Measurements from ENCODE around the gene TAOK2. TPM values are rescaled to one million over a fixed set of nuclear protein-coding genes. Genes with fewer than 3 reads are reported as not detected.
A peak's percentile ranks its signal among the peaks of the same experiment; 100 is the strongest.

The TAOK2 gene
- total RNA-seq, 3 donors from 2014 or later = 46.6 to 53.4 (median 50.5) TPM

- peaks cover 24% of the 10 kb centered on the region for H3K4me1 ChIP-seq (ENCODE audit: low read depth)
- no peaks in the 10 kb centered on the region for H3K9me3 ChIP-seq
- DNase-seq (no peak), ATAC-seq (no peak)
- no peaks in the 10 kb centered on the region for H3K36me3 ChIP-seq (ENCODE audit: low read depth)
- H3K4me3 ChIP-seq = no peak overlapping the region
- TF ChIP-seq, protein P1, sequence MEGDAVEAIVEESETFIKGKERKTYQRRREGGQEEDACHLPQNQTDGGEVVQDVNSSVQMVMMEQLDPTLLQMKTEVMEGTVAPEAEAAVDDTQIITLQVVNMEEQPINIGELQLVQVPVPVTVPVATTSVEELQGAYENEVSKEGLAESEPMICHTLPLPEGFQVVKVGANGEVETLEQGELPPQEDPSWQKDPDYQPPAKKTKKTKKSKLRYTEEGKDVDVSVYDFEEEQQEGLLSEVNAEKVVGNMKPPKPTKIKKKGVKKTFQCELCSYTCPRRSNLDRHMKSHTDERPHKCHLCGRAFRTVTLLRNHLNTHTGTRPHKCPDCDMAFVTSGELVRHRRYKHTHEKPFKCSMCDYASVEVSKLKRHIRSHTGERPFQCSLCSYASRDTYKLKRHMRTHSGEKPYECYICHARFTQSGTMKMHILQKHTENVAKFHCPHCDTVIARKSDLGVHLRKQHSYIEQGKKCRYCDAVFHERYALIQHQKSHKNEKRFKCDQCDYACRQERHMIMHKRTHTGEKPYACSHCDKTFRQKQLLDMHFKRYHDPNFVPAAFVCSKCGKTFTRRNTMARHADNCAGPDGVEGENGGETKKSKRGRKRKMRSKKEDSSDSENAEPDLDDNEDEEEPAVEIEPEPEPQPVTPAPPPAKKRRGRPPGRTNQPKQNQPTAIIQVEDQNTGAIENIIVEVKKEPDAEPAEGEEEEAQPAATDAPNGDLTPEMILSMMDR (IDR thresholded peaks at IDR 0.05) = no peak
- intact Hi-C loops (cut with DNase I, micrococcal nuclease) = no loop called here
These were observed 3.6 kb downstream of the TAOK2 start for GRCh38 chr16:29977063-29977825.

DNA sequence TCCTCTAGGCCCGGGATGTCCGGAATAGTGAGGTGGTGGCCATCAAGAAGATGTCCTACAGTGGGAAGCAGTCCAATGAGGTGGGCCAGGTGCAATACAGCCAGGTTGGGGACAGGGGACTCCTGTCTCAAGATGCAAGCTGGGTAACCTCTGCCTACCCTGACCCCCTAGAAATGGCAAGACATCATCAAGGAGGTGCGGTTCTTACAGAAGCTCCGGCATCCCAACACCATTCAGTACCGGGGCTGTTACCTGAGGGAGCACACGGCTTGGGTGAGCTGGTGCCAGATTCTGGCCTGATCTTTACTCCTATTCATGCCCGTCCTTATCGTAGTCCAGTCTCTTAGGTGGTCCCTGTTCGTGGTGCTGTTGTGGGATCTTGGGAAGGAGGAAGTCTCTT, 4.4 kb downstream of the TAOK2 start:
- ATAC-seq = no peak
- Histone ChIP-seq H3K9me3 (no peaks in the 10 kb centered on the region), H3K4me1 (ENCODE audit: low read depth) (peaks cover 24% of the 10 kb centered on the region), H3K4me3 (no peak overlapping the region), H3K36me3 (ENCODE audit: low read depth) (peaks cover 3% of the 10 kb centered on the region)
- TF ChIP-seq, protein P1 (IDR thresholded peaks at IDR 0.05) = no peak
- DNase-seq = no peak
- intact Hi-C loops (cut with DNase I, micrococcal nuclease) = no loop called here

GRCh38 chr16:29978564-29979270, 5.0 kb downstream of the TAOK2 start:
- Histone ChIP-seq H3K36me3 (ENCODE audit: low read depth) (peaks cover 9% of the 10 kb centered on the region), H3K9me3 (no peaks in the 10 kb centered on the region), H3K4me1 (ENCODE audit: low read depth) (peaks cover 24% of the 10 kb centered on the region), H3K4me3 (no peak overlapping the region)
- ATAC-seq (no peak), DNase-seq (no peak)
- TF ChIP-seq, protein P1 (IDR thresholded peaks at IDR 0.05) = no peak
- intact Hi-C loops (cut with DNase I, micrococcal nuclease) = no loop called here

DNA sequence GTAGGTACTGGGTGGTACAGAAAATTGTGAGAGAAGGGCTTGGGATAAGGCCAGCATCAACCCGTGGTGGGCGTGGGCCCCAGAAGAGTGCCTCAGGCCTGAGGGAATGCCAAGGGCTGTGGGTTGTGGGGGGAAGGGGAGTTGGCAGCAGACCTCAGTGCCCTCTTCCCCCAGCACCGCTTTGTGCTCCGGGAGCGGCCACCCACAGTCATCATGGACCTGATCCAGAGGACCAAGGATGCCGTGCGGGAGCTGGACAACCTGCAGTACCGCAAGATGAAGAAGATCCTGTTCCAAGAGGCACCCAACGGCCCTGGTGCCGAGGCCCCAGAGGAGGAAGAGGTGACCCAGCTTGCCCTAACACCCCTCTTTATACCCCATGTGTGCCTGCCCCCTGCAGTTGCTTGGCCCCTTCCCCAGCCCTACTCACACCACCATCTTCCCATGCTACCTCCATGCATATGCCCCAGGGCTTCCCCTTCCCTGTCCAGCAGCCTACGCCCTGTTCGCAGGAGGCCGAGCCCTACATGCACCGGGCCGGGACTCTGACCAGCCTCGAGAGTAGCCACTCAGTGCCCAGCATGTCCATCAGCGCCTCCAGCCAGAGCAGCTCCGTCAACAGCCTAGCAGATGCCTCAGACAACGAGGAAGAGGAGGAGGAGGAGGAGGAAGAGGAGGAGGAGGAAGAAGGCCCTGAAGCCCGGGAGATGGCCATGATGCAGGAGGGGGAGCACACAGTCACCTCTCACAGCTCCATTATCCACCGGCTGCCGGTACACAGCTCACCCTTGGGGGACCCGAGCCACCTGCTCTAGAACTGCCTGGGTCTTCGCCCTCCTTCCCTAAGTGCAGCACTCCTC, 9.1 kb downstream of the TAOK2 start:
- H3K36me3 ChIP-seq (ENCODE audit: low read depth) = peaks cover 27% of the 10 kb centered on the region
- no peak for ATAC-seq
- TF ChIP-seq, protein P1 (IDR thresholded peaks at IDR 0.05) = no peak
- H3K4me1 ChIP-seq (ENCODE audit: low read depth) = no peaks in the 10 kb centered on the region
- no peak for DNase-seq
- H3K9me3 ChIP-seq = no peaks in the 10 kb centered on the region
- intact Hi-C loops (cut with DNase I, micrococcal nuclease) = no loop called here
- H3K4me3 ChIP-seq = no peak overlapping the region

DNA sequence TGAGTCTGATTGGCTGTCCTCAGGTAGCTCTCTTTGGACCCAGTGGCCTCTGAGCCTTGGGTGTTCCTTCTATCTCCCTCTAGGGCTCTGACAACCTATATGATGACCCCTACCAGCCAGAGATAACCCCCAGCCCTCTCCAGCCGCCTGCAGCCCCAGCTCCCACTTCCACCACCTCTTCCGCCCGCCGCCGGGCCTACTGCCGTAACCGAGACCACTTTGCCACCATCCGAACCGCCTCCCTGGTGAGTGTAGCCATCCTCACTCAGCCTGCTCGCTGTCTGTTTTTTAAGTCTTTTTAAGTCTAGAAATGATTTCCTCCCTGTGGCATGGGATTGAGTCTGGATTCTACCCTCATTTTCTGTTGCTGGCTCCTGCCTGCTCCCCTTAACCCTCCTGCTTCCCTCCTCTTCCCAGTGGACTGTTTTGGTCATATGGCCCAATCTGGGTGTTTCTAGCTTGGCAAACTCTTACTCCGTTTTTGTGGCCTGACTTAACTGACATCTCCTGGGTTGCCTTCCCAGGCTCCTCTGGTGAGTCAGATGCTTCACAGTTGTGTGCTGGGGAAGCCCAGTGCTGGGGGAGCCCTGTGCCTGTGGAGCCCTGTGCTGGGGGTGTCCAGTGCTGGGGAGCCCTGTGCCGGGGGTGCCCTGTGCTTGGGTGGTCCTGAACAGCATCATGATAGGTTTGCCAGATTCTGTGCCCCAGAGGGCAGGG, 9.9 kb downstream of the TAOK2 start:
- TF ChIP-seq, protein P1 (IDR thresholded peaks at IDR 0.05) = no peak
- no peak for ATAC-seq
- Histone ChIP-seq H3K4me1 (ENCODE audit: low read depth) (no peaks in the 10 kb centered on the region), H3K36me3 (ENCODE audit: low read depth) (peaks cover 27% of the 10 kb centered on the region), H3K4me3 (no peak overlapping the region), H3K9me3 (no peaks in the 10 kb centered on the region)
- DNase-seq = peak in 1 of 3 donors; percentile 13
- intact Hi-C loops (cut with DNase I, micrococcal nuclease) = no loop called here
